ENCODE measurements around the gene GREB1. TPM values are rescaled to one million over a fixed set of nuclear protein-coding genes. Genes with fewer than 3 reads are reported as not detected.

The GREB1 gene
- polyA plus RNA-seq, 1 of the 3 experiments (the other 2 are of a cell fraction): 2.9 TPM

- no peak for DNase-seq
- no peak overlapping the region for H3K9ac ChIP-seq
- no peaks in the 10 kb centered on the region; a peak in 2 of 4 replicates for H3K4me1 ChIP-seq (ENCODE audit: control insufficient read depth in 1 of 2, insufficient read depth in 2 of 2, low read depth in 1 of 2, low read length in 1 of 2)
- WGBS (ENCODE audit: low lambda C conversion rate): 74% methylated on average over 10 of the region's 11 CpGs
- H3K27me3 ChIP-seq (ENCODE audit: insufficient read depth): no peaks in the 10 kb centered on the region
- TF ChIP-seq MXI1 (IDR thresholded peaks at IDR 0.05; ENCODE audit: low read depth, low read length) (peak; percentile 60; the same call in 1 of the 2 replicates), CTCF (IDR thresholded peaks at IDR 0.05) (no peak)
- H3K9me3 ChIP-seq: no peaks in the 10 kb centered on the region
- H3K4me3 ChIP-seq (ENCODE audit: low read depth in 2 of 2, low read length in 1 of 2): no peak overlapping the region
- no peak overlapping the region for H2AFZ ChIP-seq (ENCODE audit: low read depth)
- POLR2A ChIA-PET: interaction anchor here (0.9 kb wide), 1 partner anchor 105 kb away, joined by 5 read pairs; no protein-coding TSS in a partner anchor
- peaks cover 0 to 5% of the 10 kb centered on the region in 2 experiments for H3K36me3 ChIP-seq (replicated peaks in 1 of 2; ENCODE audit: control insufficient read depth in 1 of 2, insufficient read depth in 2 of 2, low read length in 1 of 2)
- CTCF ChIA-PET: interaction anchor here (0.6 to 14.7 kb wide), 54 partner anchors 10 to 1116 kb away, joined by 3 to 708 read pairs (median 8); partner anchors contain the start of genes E2F6, GREB1, PDIA6 and SLC66A3
- no peaks in the 10 kb centered on the region for H4K20me1 ChIP-seq (ENCODE audit: insufficient read depth)
- no peak overlapping the region for H3K27ac ChIP-seq (ENCODE audit: low read depth in 2 of 2, low read length in 1 of 2)
- H3F3A ChIP-seq (replicated peaks; ENCODE audit: insufficient read depth): no peaks in the 10 kb centered on the region
- no peak overlapping the region for H3K4me2 ChIP-seq
- no peaks in the 10 kb centered on the region for H3K79me2 ChIP-seq (ENCODE audit: insufficient read depth)
- no peaks in the 10 kb centered on the region for H3K9me2 ChIP-seq
Observed at GRCh38 chr2:11582612-11582861, 48.7 kb downstream of the GREB1 start.

- Histone ChIP-seq H3K4me2 (peak overlapping the region; percentile 11; the same call in 1 of the 2 replicates), H3K27me3 (ENCODE audit: insufficient read depth) (no peaks in the 10 kb centered on the region), H3K79me2 (ENCODE audit: insufficient read depth) (no peaks in the 10 kb centered on the region), H3K9me2 (no peaks in the 10 kb centered on the region), H3K4me3 (ENCODE audit: low read depth in 2 of 2, low read length in 1 of 2) (no peak overlapping the region), H3K27ac (ENCODE audit: low read depth in 2 of 2, low read length in 1 of 2) (peak overlapping the region in 1 of 2 experiments; percentile 80; a peak in 2 of 4 replicates), H3K4me1 (ENCODE audit: control insufficient read depth in 1 of 2, insufficient read depth in 2 of 2, low read depth in 1 of 2, low read length in 1 of 2) (no peaks in the 10 kb centered on the region; a peak in 2 of 4 replicates), H2AFZ (ENCODE audit: low read depth) (no peak overlapping the region; the same call in 1 of the 2 replicates), H4K20me1 (ENCODE audit: insufficient read depth) (no peaks in the 10 kb centered on the region), H3F3A (replicated peaks; ENCODE audit: insufficient read depth) (no peaks in the 10 kb centered on the region), H3K36me3 (replicated peaks in 1 of 2; ENCODE audit: control insufficient read depth in 1 of 2, insufficient read depth in 2 of 2, low read length in 1 of 2) (peaks cover 0 to 5% of the 10 kb centered on the region in 2 experiments), H3K9ac (peak overlapping the region; percentile 25; the same call in 1 of the 2 replicates), H3K9me3 (no peaks in the 10 kb centered on the region)
- DNase-seq: peak; percentile 84
- WGBS (ENCODE audit: low lambda C conversion rate): 70% methylated on average over 19 of the region's 19 CpGs
- ChIA-PET POLR2A (interaction anchor here (0.9 kb wide), 1 partner anchor 106 kb away, joined by 5 read pairs; no protein-coding TSS in a partner anchor), CTCF (interaction anchor here (0.6 to 14.7 kb wide), 67 partner anchors 9 to 770 kb away, joined by 3 to 708 read pairs (median 5); partner anchors contain the start of genes E2F6, GREB1, PDIA6 and SLC66A3)
- no peak for TF ChIP-seq MEF2A (IDR thresholded peaks at IDR 0.05; ENCODE audit: borderline replicate concordance, low read depth)
- TF ChIP-seq ZBTB33 (IDR thresholded peaks at IDR 0.05; ENCODE audit: borderline replicate concordance, low read depth): no peak
- TF ChIP-seq EZH2phosphoT487 (IDR thresholded peaks at IDR 0.05; ENCODE audit: borderline replicate concordance, low read depth): no peak
- TF ChIP-seq RAD21 (IDR thresholded peaks at IDR 0.05; ENCODE audit: low read length): peak; percentile 82
- peak; percentile 72 for TF ChIP-seq SMC3 (IDR thresholded peaks at IDR 0.05; ENCODE audit: low read depth, low read length)
- no peak for TF ChIP-seq TAF1 (IDR thresholded peaks at IDR 0.05; ENCODE audit: borderline replicate concordance, low read depth, low read length)
- TF ChIP-seq NFIC (IDR thresholded peaks at IDR 0.05; ENCODE audit: borderline replicate concordance): no peak
- TF ChIP-seq FOXJ3 (CRISPR knock-in tag; IDR thresholded peaks at IDR 0.05): no peak
- TF ChIP-seq TCF12 (IDR thresholded peaks at IDR 0.05): no peak
- no peak for TF ChIP-seq NRF1 (IDR thresholded peaks at IDR 0.05; ENCODE audit: low read depth, low read length)
- TF ChIP-seq CTCF (IDR thresholded peaks at IDR 0.05): peak; percentile 87
- TF ChIP-seq PBX3 (IDR thresholded peaks at IDR 0.05): 0 out of 2 replicates have a peak, but pooled peaks have one; percentile 42
- TF ChIP-seq CHD2 (IDR thresholded peaks at IDR 0.05; ENCODE audit: low read length, partially characterized antibody): no peak
Observed at GRCh38 chr2:11582862-11583752, 49.3 kb downstream of the GREB1 start.
